Brain microvascular endothelial cell (primary cell): ENCODE results near the gene RAX2.

Experiments
- DNase-seq: peaks from one replicate; pipeline ENCODE4 v3.0.0-alpha.2; 2020
- H3K27ac ChIP-seq: fragments of 250-450 bp; sonication (Bioruptor Pico); 2 replicates; pipeline ENCODE4 v1.5.1; 2020; ENCODE audit warnings: mild to moderate bottlenecking, moderate library complexity
- H3K27me3 ChIP-seq: fragments of 250-450 bp; sonication (Bioruptor Pico); replicated peaks from 2 replicates; pipeline ENCODE4 v1.5.1; 2020; ENCODE audit warnings: mild to moderate bottlenecking
- H3K36me3 ChIP-seq: fragments of 250-450 bp; sonication (Bioruptor Pico); replicated peaks from 2 replicates; pipeline ENCODE4 v1.5.1; 2020; ENCODE audit warnings: mild to moderate bottlenecking
- H3K4me3 ChIP-seq: 2 replicates; pipeline ENCODE4 v1.5.1; 2011; ENCODE audit warnings: low read depth, mild to moderate bottlenecking, control low read depth, low read length, moderate library complexity
- in situ Hi-C: cut with HindIII; loops from 2 replicates; pipeline ENCODE4 v1.10.0; 2017; ENCODE audit warnings: low sequenced_read_pairs, low pct_ligation_motif_present
- TF ChIP-seq, protein P1 (sequence below): IDR thresholded peaks from 2 replicates; pipeline ENCODE4 v1.5.1; 2011; ENCODE audit warnings: low read depth, mild to moderate bottlenecking, moderate library complexity, low read length, control low read depth, inconsistent platforms; ENCODE audit errors: missing control alignments

RAX2 gene

DNA sequence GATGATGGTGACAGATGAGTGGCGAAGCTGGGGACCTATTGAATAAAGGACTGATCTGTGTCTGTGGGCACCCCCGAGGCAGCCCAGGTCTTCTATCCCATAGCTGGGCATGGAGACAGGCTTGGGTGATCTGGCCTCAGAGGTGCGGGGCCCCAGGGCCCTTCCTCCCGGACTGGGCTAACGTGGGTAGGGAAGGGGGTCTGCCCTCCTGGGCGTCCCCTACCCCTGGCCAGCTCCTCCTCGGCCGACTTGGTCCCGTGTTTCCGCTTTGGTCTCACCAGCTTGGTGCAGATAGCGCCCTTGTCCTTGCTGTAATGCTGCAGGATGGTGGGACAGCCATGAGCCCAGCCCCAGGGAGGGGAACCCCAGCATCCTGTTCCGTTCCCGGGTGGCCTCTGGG, 10.9 kb upstream of the RAX2 start:
- DNase-seq: no peak
- Histone ChIP-seq H3K27ac (no peak overlapping the region), H3K4me3 (no peak overlapping the region), H3K27me3 (peaks cover 15% of the 10 kb centered on the region), H3K36me3 (no peaks in the 10 kb centered on the region)
- in situ Hi-C loops: no loop called here
- TF ChIP-seq, protein P1, sequence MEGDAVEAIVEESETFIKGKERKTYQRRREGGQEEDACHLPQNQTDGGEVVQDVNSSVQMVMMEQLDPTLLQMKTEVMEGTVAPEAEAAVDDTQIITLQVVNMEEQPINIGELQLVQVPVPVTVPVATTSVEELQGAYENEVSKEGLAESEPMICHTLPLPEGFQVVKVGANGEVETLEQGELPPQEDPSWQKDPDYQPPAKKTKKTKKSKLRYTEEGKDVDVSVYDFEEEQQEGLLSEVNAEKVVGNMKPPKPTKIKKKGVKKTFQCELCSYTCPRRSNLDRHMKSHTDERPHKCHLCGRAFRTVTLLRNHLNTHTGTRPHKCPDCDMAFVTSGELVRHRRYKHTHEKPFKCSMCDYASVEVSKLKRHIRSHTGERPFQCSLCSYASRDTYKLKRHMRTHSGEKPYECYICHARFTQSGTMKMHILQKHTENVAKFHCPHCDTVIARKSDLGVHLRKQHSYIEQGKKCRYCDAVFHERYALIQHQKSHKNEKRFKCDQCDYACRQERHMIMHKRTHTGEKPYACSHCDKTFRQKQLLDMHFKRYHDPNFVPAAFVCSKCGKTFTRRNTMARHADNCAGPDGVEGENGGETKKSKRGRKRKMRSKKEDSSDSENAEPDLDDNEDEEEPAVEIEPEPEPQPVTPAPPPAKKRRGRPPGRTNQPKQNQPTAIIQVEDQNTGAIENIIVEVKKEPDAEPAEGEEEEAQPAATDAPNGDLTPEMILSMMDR: no peak

DNA sequence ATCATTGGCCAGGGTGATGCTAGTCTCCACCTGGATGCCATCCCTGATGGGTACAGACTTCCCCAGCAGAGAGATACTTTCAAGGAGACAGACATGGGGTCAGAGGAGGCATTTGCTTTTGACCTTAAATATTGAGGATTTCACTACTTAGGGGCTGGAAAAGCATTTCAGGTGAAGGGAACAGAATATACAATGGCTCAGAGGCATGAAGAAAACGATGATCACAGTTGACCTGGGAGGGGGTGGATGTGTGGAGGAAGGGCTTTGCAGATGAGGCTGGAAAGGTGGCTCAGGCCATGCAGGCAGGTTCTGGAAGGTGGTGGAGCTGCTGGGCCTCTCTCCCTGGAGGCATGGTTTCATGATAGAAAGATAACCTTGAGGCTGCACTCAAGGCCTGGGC, 10.3 kb upstream of the RAX2 start:
- in situ Hi-C loops: no loop called here

DNA sequence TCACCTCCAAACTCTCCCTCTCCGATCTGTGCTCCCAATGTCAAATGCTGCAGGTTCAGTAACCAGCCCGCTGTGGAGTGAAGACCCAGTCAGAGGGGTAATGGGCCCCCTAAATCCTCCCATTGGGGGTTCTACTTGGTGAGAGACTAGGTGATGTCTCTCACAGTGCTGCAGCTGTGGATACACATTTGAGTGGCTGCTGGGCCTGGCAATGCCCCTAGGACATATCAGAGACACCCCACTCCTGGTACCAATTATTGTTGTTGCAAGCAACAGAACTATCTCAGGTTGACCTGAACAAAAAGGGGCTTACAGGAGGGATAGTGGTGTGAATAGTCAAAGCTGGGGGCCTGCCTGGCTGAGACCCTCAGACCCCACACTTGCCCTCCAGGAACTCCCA, 9.6 kb upstream of the RAX2 start:
- H3K27me3 ChIP-seq: peaks cover 15% of the 10 kb centered on the region
- in situ Hi-C loops: no loop called here

More for the DNA sequence above, 10.3 kb upstream of the RAX2 start:
- Histone ChIP-seq H3K4me3 (no peak overlapping the region), H3K27me3 (peaks cover 15% of the 10 kb centered on the region), H3K27ac (no peak overlapping the region), H3K36me3 (no peaks in the 10 kb centered on the region)
- TF ChIP-seq, protein P1: no peak
- no peak for DNase-seq

DNA sequence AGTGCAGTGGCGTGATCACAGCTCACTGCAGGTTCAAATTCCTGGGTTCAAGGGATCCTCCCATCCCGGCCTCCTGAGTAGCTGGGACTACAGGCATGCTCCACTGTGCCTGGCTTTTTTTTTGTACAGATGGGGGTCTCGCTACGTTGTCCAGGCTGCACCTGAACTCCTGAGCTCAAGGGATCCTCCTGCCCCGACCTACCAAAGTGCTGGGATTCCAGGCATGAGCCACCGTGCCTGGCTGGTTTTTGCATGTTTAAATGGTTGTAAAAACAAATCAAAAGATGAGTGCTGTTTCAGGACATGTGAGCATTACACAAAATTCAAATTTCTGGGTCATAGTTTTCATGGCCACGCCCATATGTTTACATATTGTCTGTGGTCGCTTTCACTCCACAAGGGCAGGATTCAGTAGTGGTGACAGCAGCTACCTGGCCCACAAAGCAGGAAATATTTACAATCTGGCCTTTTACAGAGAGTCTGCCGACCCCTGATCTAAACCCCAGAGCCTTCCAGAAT, 8.8 kb upstream of the RAX2 start:
- no peak overlapping the region for H3K4me3 ChIP-seq
- peaks cover 12% of the 10 kb centered on the region for H3K27me3 ChIP-seq
- in situ Hi-C loops: no loop called here
- no peak overlapping the region for H3K27ac ChIP-seq
- H3K36me3 ChIP-seq: no peaks in the 10 kb centered on the region
- DNase-seq: no peak
- TF ChIP-seq, protein P1: no peak

More for the DNA sequence above, 9.6 kb upstream of the RAX2 start:
- no peaks in the 10 kb centered on the region for H3K36me3 ChIP-seq
- DNase-seq: no peak
- no peak overlapping the region for H3K4me3 ChIP-seq
- TF ChIP-seq, protein P1: no peak
- no peak overlapping the region for H3K27ac ChIP-seq

DNA sequence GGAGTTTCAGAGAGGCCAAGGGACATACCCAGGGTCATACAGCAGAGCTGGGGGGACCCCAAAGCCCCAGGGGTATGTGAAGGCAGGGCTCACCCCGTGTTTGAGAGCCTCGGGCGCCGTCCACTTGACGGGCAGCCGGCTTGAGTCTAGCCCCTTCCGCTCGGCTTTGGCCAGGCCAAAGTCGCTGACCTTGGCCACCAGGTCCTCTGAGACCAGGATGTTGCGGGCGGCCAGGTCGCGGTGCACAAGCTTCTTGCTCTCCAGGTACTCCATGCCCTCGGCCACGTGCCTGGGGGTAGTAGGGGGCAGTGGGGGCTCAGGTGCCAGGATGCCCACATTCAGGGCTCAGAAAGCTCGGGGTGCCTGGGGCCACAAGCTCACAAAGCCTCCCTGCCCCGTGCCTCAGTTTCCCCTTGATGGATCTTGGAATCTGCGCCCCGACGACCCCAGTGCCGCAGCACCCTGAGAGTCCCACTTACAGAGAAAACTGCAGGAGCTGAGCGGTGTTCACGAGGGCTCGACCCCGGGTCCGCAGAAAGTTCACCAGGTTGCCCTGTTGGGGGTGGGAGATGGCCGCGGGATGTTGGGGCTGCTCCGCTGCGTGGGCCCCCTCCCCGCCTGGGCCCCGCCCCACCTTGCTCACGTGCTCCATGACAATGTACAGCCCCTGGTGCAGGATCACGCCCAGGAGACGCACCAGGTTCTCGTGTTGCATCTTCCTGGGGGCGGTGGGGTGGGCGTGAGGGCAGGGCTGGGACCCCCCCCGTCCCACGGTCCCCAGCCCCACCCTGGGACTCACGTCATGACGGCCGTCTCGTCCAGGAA, 7.1 kb upstream of the RAX2 start:
- Histone ChIP-seq H3K4me3 (no peak overlapping the region), H3K27me3 (no peaks in the 10 kb centered on the region), H3K36me3 (no peaks in the 10 kb centered on the region), H3K27ac (no peak overlapping the region)
- TF ChIP-seq, protein P1: no peak
- in situ Hi-C loops: no loop called here
- no peak for DNase-seq
